HepG2 (cell line): ENCODE results near the gene ASAP2. TPM values are rescaled to one million over a fixed set of nuclear protein-coding genes. Genes with fewer than 3 reads are reported as not detected.

ENCODE experiments used
- ATAC-seq: fragments of 200-7000 bp; cut with Tn5 transposase; 3 replicates; pipeline ENCODE4 v1.9.1; 2020; ENCODE audit warnings: mild to moderate bottlenecking, moderate library complexity
- BruUV-seq: library from RNA; stranded (reverse); fragments of 400-500 nt; replicated peaks from 2 replicates; lab custom pipeline; 2021; lab: Mats Ljungman, UMichigan
- CTCF ChIA-PET: fragments of 300-600 bp; formaldehyde crosslinking; extraction: SDS; loops from one replicate; lab custom pipeline; 2021; ENCODE audit warnings: low total read pairs, inconsistent platforms, low intra/inter-chr PET ratio; lab: Yijun Ruan, JAX
- POLR2A ChIA-PET: fragments of 350-600 bp; sonication (Branson Sonifier 250); formaldehyde crosslinking; loops from one replicate; lab custom pipeline; 2020; ENCODE audit warnings: antibody characterized with exemption, inconsistent platforms; lab: Yijun Ruan, JAX
- DNase-seq: peaks from one replicate; pipeline ENCODE4 v3.0.0-alpha.2; 2015; ENCODE audit warnings: low spot score
- FAIRE-seq: peaks from 3 replicates; lab custom pipeline; 2011; peaks lifted over from hg19 to GRCh38; lab: Jason Lieb, UNC
- H2AFZ ChIP-seq: one replicate; pipeline ENCODE4 v1.6.1; 2011; ENCODE audit warnings: low read length, inconsistent platforms
- H3K27ac ChIP-seq: fragments of 300-600 bp; 3 replicates; pipeline ENCODE4 v1.8.0; 2011; ENCODE audit warnings: mixed run types, mild to moderate bottlenecking, mixed read lengths, low read length, inconsistent platforms; ENCODE audit not compliant: insufficient read depth; ENCODE audit errors: extremely low read length
- H3K27me3 ChIP-seq, 2 experiments: fragments of 200-600 bp in 1 of 2; 2 replicates in 1 of 2; 3 replicates in 1 of 2; pipeline versions ENCODE4 v1.6.0 to v1.8.0; 2011; ENCODE audit warnings: low read length in 2 of 2, mild to moderate bottlenecking in 2 of 2, moderate library complexity in 2 of 2, inconsistent platforms in 1 of 2; ENCODE audit not compliant: insufficient read depth in 2 of 2, control insufficient read depth in 1 of 2
- H3K36me3 ChIP-seq, 2 experiments: fragments of 200-600 bp in 1 of 2; replicated peaks in 1 of 2; 2 replicates in 1 of 2; 3 replicates in 1 of 2; pipeline versions ENCODE4 v1.5.1 to v1.8.0; 2011; ENCODE audit warnings: low read length in 2 of 2, inconsistent platforms in 1 of 2; ENCODE audit not compliant: insufficient read depth in 2 of 2, control insufficient read depth in 1 of 2
- H3K4me1 ChIP-seq: 2 replicates; pipeline ENCODE4 v1.5.1; 2012; ENCODE audit warnings: low read length, inconsistent platforms; ENCODE audit not compliant: insufficient read depth
- H3K4me2 ChIP-seq: 2 replicates; pipeline ENCODE4 v1.6.0; 2011; ENCODE audit warnings: low read depth, low read length, inconsistent platforms
- H3K4me3 ChIP-seq, 3 experiments: fragments of 200-600 bp in 1 of 3; sonication (generic), shearing (Covaris generic) in 1 of 3; replicated peaks in 1 of 3; 2 replicates each; pipeline ENCODE4 v1.5.1; 2011 to 2016; ENCODE audit warnings: low read length in 3 of 3, inconsistent platforms in 2 of 3, low read depth in 2 of 3, mild to moderate bottlenecking in 2 of 3, control low read depth in 1 of 3, mixed read lengths in 1 of 3; ENCODE audit not compliant: insufficient read depth in 1 of 3
- H3K79me2 ChIP-seq: one replicate; pipeline ENCODE4 v1.6.1; 2011; ENCODE audit warnings: low read length, inconsistent platforms; ENCODE audit not compliant: insufficient read depth
- H3K9ac ChIP-seq: 2 replicates; pipeline ENCODE4 v1.6.0; 2011; ENCODE audit warnings: mild to moderate bottlenecking, low read depth, low read length, inconsistent platforms; ENCODE audit not compliant: insufficient read depth
- H3K9me3 ChIP-seq: 2 replicates; pipeline ENCODE4 v1.5.1; 2012; ENCODE audit warnings: mild to moderate bottlenecking, low read length
- H4K20me1 ChIP-seq: 2 replicates; pipeline ENCODE4 v1.6.0; 2011; ENCODE audit warnings: inconsistent platforms, mild to moderate bottlenecking, low read length, moderate library complexity; ENCODE audit not compliant: insufficient read depth
- AGO2 ChIP-seq: fragments of 200-400 bp; formaldehyde crosslinking; optimal IDR thresholded peaks from 2 replicates; pipeline ENCODE3; 2017; ENCODE audit warnings: mild to moderate bottlenecking, low read depth, low read length, moderate library complexity
- CBX1 ChIP-seq: IDR thresholded peaks from one replicate; pipeline ENCODE4 v1.6.1; 2016; ENCODE audit warnings: antibody characterized with exemption, low read depth
- CCDC6 ChIP-seq: sonication (generic); formaldehyde crosslinking; IDR thresholded peaks from 2 replicates; pipeline ENCODE4 v1.8.1; 2022; ENCODE audit warnings: mild to moderate bottlenecking, missing genetic modification reagents, moderate library complexity
- ETV5 ChIP-seq: IDR thresholded peaks from 2 replicates; pipeline ENCODE4 v1.6.1; 2018; ENCODE audit warnings: missing biosample characterization, missing genetic modification reagents, inconsistent platforms, borderline replicate concordance
- FOSL2 ChIP-seq: sonication (generic); formaldehyde crosslinking; IDR thresholded peaks from 2 replicates; pipeline ENCODE4 v1.4.0; 2020; ENCODE audit warnings: missing genetic modification reagents
- GZF1 ChIP-seq: sonication (generic); formaldehyde crosslinking; IDR thresholded peaks from 2 replicates; pipeline ENCODE4 v1.5.1; 2020; ENCODE audit warnings: mild to moderate bottlenecking, missing genetic modification reagents
- HNRNPK ChIP-seq: fragments of 200-400 bp; formaldehyde crosslinking; IDR thresholded peaks from 2 replicates; pipeline ENCODE4 v1.6.1; 2018; ENCODE audit warnings: low read length, low read depth, moderate library complexity, mild to moderate bottlenecking; ENCODE audit not compliant: poor library complexity, severe bottlenecking
- NRL ChIP-seq: sonication (generic); formaldehyde crosslinking; IDR thresholded peaks from 2 replicates; pipeline ENCODE4 v1.5.0; 2020; ENCODE audit warnings: missing genetic modification reagents, mild to moderate bottlenecking, moderate library complexity, borderline replicate concordance
- XRCC5 ChIP-seq: fragments of 200-400 bp; formaldehyde crosslinking; optimal IDR thresholded peaks from 2 replicates; pipeline ENCODE3; 2017; ENCODE audit warnings: mild to moderate bottlenecking, low read length
- ZNF24 ChIP-seq: fragments of 450-650 bp; IDR thresholded peaks from 2 replicates; pipeline ENCODE4 v1.6.1; 2017; ENCODE audit warnings: antibody characterized with exemption, mild to moderate bottlenecking
- ZNF432 ChIP-seq: sonication (generic); formaldehyde crosslinking; IDR thresholded peaks from 2 replicates; pipeline ENCODE4 v1.5.0; 2020; ENCODE audit warnings: missing genetic modification reagents, mild to moderate bottlenecking, borderline replicate concordance
- WGBS: methylation state at CpG from one replicate; pipeline ENCODE4 v1.1.6; 2017; ENCODE audit warnings: low lambda C conversion rate; 5-methylcytosine and 5-hydroxymethylcytosine counted together
- in situ Hi-C: cut with HindIII; loops from 2 replicates; pipeline ENCODE4 v1.10.0; 2017; ENCODE audit warnings: low pct_unique_long_range_greater_than_20kb; ENCODE audit not compliant: extremely low pct_ligation_motif_present
- intact Hi-C: fragments of 100-400 bp; cut with micrococcal nuclease; formaldehyde crosslinking; loops from one replicate; pipeline ENCODE4 v1.10.0; 2022; ENCODE audit not compliant: unreplicated experiment
- polyA plus RNA-seq, 8 experiments: library from polyadenylated mRNA; depleted of rRNA in 3 of 8; stranded (reverse) in 7 of 8; unstranded in 1 of 8; fragments of >200 nt; fragmentation: Illumina TruSeq in 4 of 8; extraction: Trizol in 4 of 8; gene quantifications; 2 replicates each; pipeline versions ENCODE4 v1.2.1 to v1.2.3, GENCODE V29; 2011 to 2016; ENCODE audit warnings: low read depth in 4 of 8, missing spikeins in 1 of 8, mixed read lengths in 1 of 8; ENCODE audit not compliant: insufficient read depth in 1 of 8
- total RNA-seq, 5 experiments: library from RNA; depleted of rRNA; stranded (reverse); fragments of >200 nt; fragmentation: Illumina TruSeq; extraction: Trizol; gene quantifications; 2 replicates each; pipeline ENCODE4 v1.2.3, GENCODE V29; 2016; ENCODE audit warnings: low read depth in 1 of 5
- TF ChIP-seq, protein P1 (sequence below): sonication (generic); formaldehyde crosslinking; IDR thresholded peaks from 2 replicates; pipeline ENCODE4 v1.4.0; 2020; ENCODE audit warnings: mild to moderate bottlenecking, low read depth, missing genetic modification reagents

The ASAP2 gene
- total and polyA plus RNA-seq, 2 of the 13 experiments (the other 11 are each of a cell fraction or from before 2014, with no cell fraction given), result 7.3 to 22.3 TPM

DNA sequence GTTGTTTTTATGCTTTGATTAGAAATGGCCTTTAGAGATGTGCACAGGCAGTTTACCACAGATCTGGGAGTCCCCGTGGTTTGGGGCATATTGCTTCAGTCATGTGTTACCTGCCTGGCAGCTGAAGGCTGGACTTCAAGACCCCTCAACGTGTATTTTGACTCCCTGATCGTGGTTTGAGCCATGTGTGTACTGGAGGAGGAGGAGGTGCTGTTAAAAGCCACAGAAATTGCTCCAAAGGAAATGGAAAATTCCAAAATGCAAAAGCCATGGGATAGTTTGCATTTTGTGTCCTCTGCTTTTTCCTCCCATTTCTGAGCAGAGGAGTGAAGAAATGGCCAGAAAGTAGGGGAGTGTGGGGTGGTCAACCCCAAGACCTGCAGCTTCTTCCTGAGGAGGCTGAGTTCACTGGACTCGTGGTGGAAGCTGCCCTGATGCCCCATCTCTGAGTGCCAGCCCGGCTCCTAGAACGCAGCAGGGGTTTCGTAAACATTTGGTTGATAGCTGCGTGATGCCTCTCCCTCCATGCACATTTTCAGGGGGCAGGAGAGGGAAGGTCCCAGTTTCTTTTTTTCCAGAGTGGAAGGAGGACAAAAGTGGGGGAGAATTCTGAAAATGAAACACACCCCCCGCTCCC, 171.0 kb downstream of the ASAP2 start:
- CTCF ChIA-PET, result no interaction called here
- H3K27ac ChIP-seq, result no peak overlapping the region
- whole genome bisulfite sequencing, result 78% methylated on average over 9 of the region's 9 CpGs

DNA sequence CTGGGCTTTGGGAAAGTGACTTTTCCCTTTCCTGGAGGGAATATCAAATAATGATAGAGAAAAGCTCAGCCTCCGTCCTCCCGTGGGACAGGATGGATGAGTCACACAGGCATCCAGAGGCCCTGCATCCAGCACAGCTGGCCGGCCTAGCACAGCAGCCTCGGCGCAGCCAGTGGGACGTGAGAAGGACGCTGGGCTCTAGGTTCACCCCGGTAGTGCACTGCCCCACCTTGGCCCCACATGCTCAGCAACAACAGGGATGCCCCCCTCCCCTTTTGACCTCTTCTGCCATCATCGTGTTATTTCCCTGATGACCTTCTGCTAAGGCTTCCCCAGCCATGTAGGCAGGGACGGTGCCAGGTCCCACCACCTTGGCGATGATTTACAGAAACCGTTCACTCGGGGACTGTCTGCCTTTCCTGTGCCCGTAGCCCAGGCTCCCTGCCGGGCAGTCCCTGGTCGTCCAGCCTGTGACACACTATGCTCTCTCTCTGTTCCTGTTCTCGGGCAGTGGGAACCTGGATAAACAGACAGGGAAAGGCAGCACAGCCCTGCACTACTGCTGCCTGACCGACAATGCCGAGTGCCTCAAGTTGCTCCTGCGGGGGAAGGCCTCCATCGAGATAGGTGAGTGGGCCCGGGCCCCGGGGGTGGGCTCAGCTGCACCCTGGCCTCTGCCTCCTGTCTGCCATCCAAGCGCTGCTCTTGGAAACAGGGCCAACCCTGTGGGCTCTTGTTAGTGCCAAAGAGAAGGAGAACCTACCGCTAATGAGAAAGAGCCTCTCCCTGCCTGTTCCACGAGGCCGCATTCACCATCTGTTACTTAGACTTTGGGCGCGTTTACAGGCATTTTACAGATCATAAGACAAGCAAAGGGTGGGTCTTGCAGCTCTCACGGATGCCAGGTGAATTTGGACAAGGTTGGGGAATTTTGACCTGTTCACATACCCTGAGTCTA, 172.1 kb downstream of the ASAP2 start:
- CTCF ChIA-PET, result no interaction called here
- H3K79me2 ChIP-seq, result no peaks in the 10 kb centered on the region
- H3K27me3 ChIP-seq, result no peaks in the 10 kb centered on the region
- no peaks in the 10 kb centered on the region for H3K9me3 ChIP-seq
- H4K20me1 ChIP-seq, result no peaks in the 10 kb centered on the region
- DNase-seq (no peak), FAIRE-seq (no peak), ATAC-seq (peak; percentile 29; the same call in 1 of the 3 replicates)
- H2AFZ ChIP-seq, result no peak overlapping the region
- H3K9ac ChIP-seq, result no peak overlapping the region
- WGBS, result 88% methylated on average over 27 of the region's 30 CpGs
- BruUV-seq, result no TSS peak
- in situ Hi-C loops, result loop anchor here (10.0 kb wide), 1 partner anchor 234 kb away; no protein-coding TSS in a partner anchor
- H3K36me3 ChIP-seq, result peaks cover 7 to 15% of the 10 kb centered on the region in 2 experiments; a peak in 4 of 5 replicates
- H3K27ac ChIP-seq, result no peak overlapping the region
- H3K4me2 ChIP-seq, result no peak overlapping the region
- H3K4me1 ChIP-seq, result peaks cover 46% of the 10 kb centered on the region
- H3K4me3 ChIP-seq, result no peak overlapping the region
- intact Hi-C loops, result no loop called here
- POLR2A ChIA-PET, result interaction anchor here (0.8 to 0.9 kb wide), 2 partner anchors 9 to 14 kb away, joined by 3 read pairs; no protein-coding TSS in a partner anchor
- TF ChIP-seq FOSL2 (peak; percentile 90), CBX1 (no peak), CCDC6 (CRISPR knock-in tag) (no peak), ETV5 (CRISPR knock-in tag) (peak; percentile 24; the same call in 1 of the 2 replicates), AGO2 (peak; percentile 32), ZNF432 (CRISPR knock-in tag) (no peak), NRL (CRISPR knock-in tag) (no peak), HNRNPK (no peak)
- TF ChIP-seq, protein P1, sequence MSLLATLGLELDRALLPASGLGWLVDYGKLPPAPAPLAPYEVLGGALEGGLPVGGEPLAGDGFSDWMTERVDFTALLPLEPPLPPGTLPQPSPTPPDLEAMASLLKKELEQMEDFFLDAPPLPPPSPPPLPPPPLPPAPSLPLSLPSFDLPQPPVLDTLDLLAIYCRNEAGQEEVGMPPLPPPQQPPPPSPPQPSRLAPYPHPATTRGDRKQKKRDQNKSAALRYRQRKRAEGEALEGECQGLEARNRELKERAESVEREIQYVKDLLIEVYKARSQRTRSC, result no peak

More for the DNA sequence above, 171.0 kb downstream of the ASAP2 start:
- H3K4me2 ChIP-seq, result no peak overlapping the region
- in situ Hi-C loops (loop anchor here (10.0 kb wide), 1 partner anchor 233 kb away; no protein-coding TSS in a partner anchor), intact Hi-C loops (no loop called here)
- no peak overlapping the region for H3K4me3 ChIP-seq
- ATAC-seq (no peak), DNase-seq (no peak), FAIRE-seq (no peak)
- TF ChIP-seq GZF1 (CRISPR knock-in tag) (no peak), XRCC5 (peak; percentile 24), ZNF24 (no peak)
- POLR2A ChIA-PET, result no interaction called here
- no peaks in the 10 kb centered on the region for H3K27me3 ChIP-seq
- no peaks in the 10 kb centered on the region for H4K20me1 ChIP-seq
- BruUV-seq, result no TSS peak
- H3K9me3 ChIP-seq, result no peaks in the 10 kb centered on the region
- H3K79me2 ChIP-seq, result no peaks in the 10 kb centered on the region
- no peak overlapping the region for H3K9ac ChIP-seq
- no peak overlapping the region for H2AFZ ChIP-seq
- peaks cover 54% of the 10 kb centered on the region for H3K4me1 ChIP-seq
- H3K36me3 ChIP-seq, result peaks cover 10 to 18% of the 10 kb centered on the region in 2 experiments; a peak in 4 of 5 replicates
